ENCODE measurements around the gene NT5C. TPM values are rescaled to one million over a fixed set of nuclear protein-coding genes. Genes with fewer than 3 reads are reported as not detected.

NT5C gene
- 19.1 and 22.3 TPM in 2 replicates for total RNA-seq

GRCh38 chr17:75131278-75132017 is at the start of gene NT5C:
Gene NT5C (minus strand): TSS chr17:75131742. CDS start chr17:75131707, 35 bp downstream.

GRCh38 chr17:75154195-75155106 is 22.9 kb upstream of the NT5C start, which contains the start of gene JPT1:
Gene JPT1 (minus strand): TSS chr17:75154512. CDS start chr17:75154397, 115 bp downstream.

GRCh38 chr17:75109407-75110233 is 21.9 kb downstream of the NT5C start, which contains the start of gene ARMC7:
Gene ARMC7 (plus strand): TSS chr17:75109969. CDS start chr17:75110289, 320 bp downstream.

GRCh38 chr17:75087558-75088453 is 43.7 kb downstream of the NT5C start, which contains the start of gene SLC16A5:
Gene SLC16A5 (plus strand): TSS chr17:75087954. CDS start chr17:75093637, 5,683 bp downstream.

Other genes with a start within 250 kb of the NT5C start
- not detected in 2 replicates for gene FADS6, start 238.1 kb downstream of the NT5C start, total RNA-seq
- 0.16 TPM in 1 of 2 replicates, not detected in the other for gene USH1G, start 208.5 kb downstream of the NT5C start, total RNA-seq
- not detected in 2 replicates for gene OTOP2, start 207.5 kb downstream of the NT5C start, total RNA-seq
- not detected in 2 replicates for gene OTOP3, start 195.8 kb downstream of the NT5C start, total RNA-seq
- gene HID1, start 159.0 kb downstream of the NT5C start, total RNA-seq: 19.3 and 36.4 TPM in 2 replicates
- gene CDR2L, start 144.1 kb downstream of the NT5C start, total RNA-seq: 13.0 and 17.1 TPM in 2 replicates
- 22.9 and 28.3 TPM in 2 replicates for gene MRPL58, start 119.1 kb downstream of the NT5C start, total RNA-seq
- gene ATP5PD, start 84.8 kb downstream of the NT5C start, total RNA-seq: 143 and 176 TPM in 2 replicates
- gene KCTD2, start 84.5 kb downstream of the NT5C start, total RNA-seq: 11.2 and 15.0 TPM in 2 replicates
- gene SLC16A5, start 43.8 kb downstream of the NT5C start, total RNA-seq: 5.3 and 8.2 TPM in 2 replicates
- 2.6 and 5.1 TPM in 2 replicates for gene ARMC7, start 21.8 kb downstream of the NT5C start, total RNA-seq
- gene JPT1, start 22.8 kb upstream of the NT5C start, total RNA-seq: 93.8 and 113 TPM in 2 replicates
- gene SUMO2, start 51.2 kb upstream of the NT5C start, total RNA-seq: 85.2 and 164 TPM in 2 replicates
- gene NUP85, start 73.9 kb upstream of the NT5C start, total RNA-seq: 41.9 and 43.4 TPM in 2 replicates
- gene GGA3, start 129.9 kb upstream of the NT5C start, total RNA-seq: 8.1 and 24.9 TPM in 2 replicates
- gene MRPS7, start 130.1 kb upstream of the NT5C start, total RNA-seq: 61.0 and 64.3 TPM in 2 replicates
- gene MIF4GD, start 139.5 kb upstream of the NT5C start, total RNA-seq: 10.1 and 10.8 TPM in 2 replicates
- 6.6 and 9.8 TPM in 2 replicates for gene SLC25A19, start 157.7 kb upstream of the NT5C start, total RNA-seq